GM12878 (cell line): Measurements from ENCODE around the gene HCN1. TPM values are rescaled to one million over a fixed set of nuclear protein-coding genes. Genes with fewer than 3 reads are reported as not detected.

Source experiments
- ATAC-seq: fragments of 200-7000 bp; cut with Tn5 transposase; 3 replicates; pipeline ENCODE4 v1.9.1; 2020; ENCODE audit warnings: mild to moderate bottlenecking, moderate library complexity
- BruUV-seq: library from RNA; stranded (reverse); fragments of 400-500 nt; replicated peaks from 2 replicates; lab custom pipeline; 2021; lab: Mats Ljungman, UMichigan
- CTCF ChIA-PET: fragments of 300-600 bp; sonication (Branson Sonifier 250); formaldehyde crosslinking; extraction: SDS; loops from one replicate; lab custom pipeline; 2021; ENCODE audit warnings: inconsistent platforms; lab: Yijun Ruan, JAX
- POLR2A ChIA-PET: fragments of 350-600 bp; formaldehyde crosslinking; extraction: SDS; loops from one replicate; lab custom pipeline; 2021; ENCODE audit warnings: inconsistent platforms; lab: Charles Lee
- RAD21 ChIA-PET: fragments of 300-600 bp; sonication (Branson Sonifier 250); formaldehyde crosslinking; loops from one replicate; lab custom pipeline; 2023; ENCODE audit warnings: antibody characterized with exemption; ENCODE audit not compliant: unreplicated experiment; lab: Charles Lee
- SMC1A ChIA-PET: fragments of 300-600 bp; sonication (Branson Sonifier 250); formaldehyde crosslinking; loops from one replicate; lab custom pipeline; 2023; ENCODE audit not compliant: unreplicated experiment, uncharacterized antibody; lab: Charles Lee
- DNase-seq: peaks from one replicate; pipeline ENCODE4 v3.0.0-alpha.2; 2011; ENCODE audit warnings: low read depth, low spot score
- FAIRE-seq: peaks from 3 replicates; lab custom pipeline; 2011; peaks lifted over from hg19 to GRCh38; lab: Jason Lieb, UNC
- H2AFZ ChIP-seq: 2 replicates; pipeline ENCODE4 v1.6.0; 2011; ENCODE audit warnings: low read depth, low read length, control low read depth; ENCODE audit not compliant: control insufficient read depth
- H3K27ac ChIP-seq: 2 replicates; pipeline ENCODE4 v1.5.1; 2011; ENCODE audit warnings: control low read depth; ENCODE audit not compliant: control insufficient read depth, insufficient read depth
- H3K27me3 ChIP-seq, 2 experiments: replicated peaks in 1 of 2; 2 replicates each; pipeline versions ENCODE4 v1.6.0 to v1.6.1; 2011; ENCODE audit warnings: low read length in 1 of 2; ENCODE audit not compliant: control insufficient read depth in 2 of 2, insufficient read depth in 2 of 2
- H3K36me3 ChIP-seq, 2 experiments: 2 replicates each; pipeline ENCODE4 v1.5.1; 2011; ENCODE audit warnings: low read length in 1 of 2; ENCODE audit not compliant: control insufficient read depth in 2 of 2, insufficient read depth in 2 of 2
- H3K4me1 ChIP-seq: 2 replicates; pipeline ENCODE4 v1.6.1; 2011; ENCODE audit warnings: mild to moderate bottlenecking, low read length, moderate library complexity, mixed read lengths; ENCODE audit not compliant: control insufficient read depth, insufficient read depth
- H3K4me2 ChIP-seq: 2 replicates; pipeline ENCODE4 v1.6.0; 2011; ENCODE audit warnings: control low read depth; ENCODE audit not compliant: control insufficient read depth, insufficient read depth
- H3K4me3 ChIP-seq: fragments of 200-600 bp; sonication (generic); 2 replicates; pipeline ENCODE4 v1.5.1; 2016
- H3K79me2 ChIP-seq: 2 replicates; pipeline ENCODE4 v1.6.0; 2011; ENCODE audit warnings: low read length; ENCODE audit not compliant: control insufficient read depth, insufficient read depth
- H3K9ac ChIP-seq: 2 replicates; pipeline ENCODE4 v1.8.0; 2011; ENCODE audit warnings: low read length, control low read depth, mixed read lengths; ENCODE audit not compliant: control insufficient read depth, insufficient read depth
- H3K9me3 ChIP-seq: replicated peaks from 3 replicates; pipeline ENCODE4 v1.5.1; 2011; ENCODE audit warnings: mild to moderate bottlenecking, low read length; ENCODE audit not compliant: control insufficient read depth, insufficient read depth
- H4K20me1 ChIP-seq: 2 replicates; pipeline ENCODE4 v1.6.0; 2011; ENCODE audit not compliant: control insufficient read depth, insufficient read depth
- ASH2L ChIP-seq: fragments of 300-600, 200-600 bp; sonication (generic); IDR thresholded peaks from 2 replicates; pipeline ENCODE4 v1.6.1; 2017; ENCODE audit warnings: low read depth, mild to moderate bottlenecking, borderline replicate concordance
- MYC ChIP-seq: IDR thresholded peaks from 2 replicates; pipeline ENCODE4 v1.6.1; 2011; ENCODE audit warnings: mild to moderate bottlenecking, low read length, moderate library complexity, inconsistent platforms; ENCODE audit not compliant: insufficient read depth, insufficient replicate concordance, insufficient read length, severe bottlenecking
- RB1 ChIP-seq: fragments of 450-650 bp; formaldehyde crosslinking; IDR thresholded peaks from 2 replicates; pipeline ENCODE4 v1.6.1; 2017; ENCODE audit warnings: mild to moderate bottlenecking, borderline replicate concordance
- SREBF1 ChIP-seq: IDR thresholded peaks from 2 replicates; pipeline ENCODE4 v1.6.1; 2012; ENCODE audit warnings: mild to moderate bottlenecking, low read length
- TARDBP ChIP-seq: IDR thresholded peaks from 2 replicates; pipeline ENCODE4 v1.6.1; 2016; ENCODE audit warnings: borderline replicate concordance
- ZNF274 ChIP-seq: IDR thresholded peaks from one replicate; pipeline ENCODE4 v1.8.0; 2011; ENCODE audit not compliant: insufficient read length, insufficient read depth
- ZNF592 ChIP-seq: fragments of 450-650 bp; IDR thresholded peaks from 2 replicates; pipeline ENCODE4 v1.6.1; 2017; ENCODE audit warnings: mild to moderate bottlenecking, moderate library complexity
- WGBS: methylation state at CpG from one replicate; pipeline ENCODE4 v1.1.6; 2016; ENCODE audit warnings: low lambda C conversion rate; ENCODE audit not compliant: insufficient replicate concordance, insufficient coverage; ENCODE audit errors: missing lambda C conversion rate; 5-methylcytosine and 5-hydroxymethylcytosine counted together
- in situ Hi-C: fragments of 300-500 bp; cut with MboI; formaldehyde crosslinking; loops from 9 replicates; pipeline ENCODE4 v1.14.3; 2018; ENCODE audit warnings: mixed read lengths
- intact Hi-C: fragments of 100-400 bp; cut with micrococcal nuclease; formaldehyde crosslinking; loops from one replicate; pipeline ENCODE4 v1.14.2; 2022; ENCODE audit not compliant: unreplicated experiment
- polyA plus RNA-seq, 11 experiments: library from polyadenylated mRNA; depleted of rRNA in 4 of 11; unstranded in 6 of 11; stranded (reverse) in 5 of 11; fragments of >200 nt; fragmentation: Nextera tagmentation in 4 of 11; fragmentation: Illumina TruSeq in 1 of 11; extraction: Ambion mirVana in 4 of 11; extraction: Trizol in 1 of 11; gene quantifications; 1 replicate in 1 of 11; 2 replicates in 10 of 11; pipeline versions ENCODE4 v1.2.1 to v1.2.3, GENCODE V29; 2011 to 2016; ENCODE audit warnings: inconsistent platforms in 2 of 11, missing spikeins in 2 of 11, low read depth in 1 of 11
- total RNA-seq, 4 experiments: library from RNA; depleted of rRNA in 3 of 4; stranded (reverse); fragments of >200 nt in 3 of 4; fragmentation: Illumina TruSeq in 1 of 4; extraction: Trizol in 1 of 4; gene quantifications; 2 replicates each; pipeline versions ENCODE4 v1.2.1 to v1.2.3, GENCODE V29; 2013 to 2021
- TF ChIP-seq, protein P1 (sequence below), 3 experiments: IDR thresholded peaks in 2 of 3; conservative IDR thresholded peaks in 1 of 3; 2 replicates each; pipeline ENCODE4 v1.5.1; 2011; ENCODE audit warnings: low read depth in 3 of 3, low read length in 3 of 3, mild to moderate bottlenecking in 3 of 3, control low read depth in 2 of 3, moderate library complexity in 2 of 3, inconsistent platforms in 1 of 3, mixed read lengths in 1 of 3; ENCODE audit not compliant: control insufficient read depth in 2 of 3, insufficient read depth in 1 of 3; ENCODE audit errors: extremely low read depth in 1 of 3

HCN1 gene
- total and polyA plus RNA-seq, 10 of the 15 experiments (the other 5 are each of a cell fraction or from before 2014, with no cell fraction given), result not detected

GRCh38 chr5:45697201-45697600 lies 1.0 kb upstream of the HCN1 start:
- intact Hi-C loops (no loop called here), in situ Hi-C loops (no loop called here)
- Histone ChIP-seq H3K36me3 (no peaks in the 10 kb centered on the region), H3K4me3 (no peak overlapping the region), H3K79me2 (no peaks in the 10 kb centered on the region), H3K9me3 (no peaks in the 10 kb centered on the region; the same call in 2 of the 3 replicates), H3K4me2 (no peak overlapping the region), H4K20me1 (no peaks in the 10 kb centered on the region), H2AFZ (no peak overlapping the region), H3K9ac (no peak overlapping the region), H3K27me3 (no peaks in the 10 kb centered on the region), H3K27ac (no peak overlapping the region), H3K4me1 (no peaks in the 10 kb centered on the region)
- FAIRE-seq (no peak), ATAC-seq (no peak), DNase-seq (no peak)
- ChIA-PET SMC1A (no interaction called here), CTCF (interaction anchor here (1.1 to 1.5 kb wide), 2 partner anchors 658 to 835 kb away, joined by 3 read pairs; no protein-coding TSS in a partner anchor), POLR2A (no interaction called here), RAD21 (no interaction called here)
- BruUV-seq, result no TSS peak
- no peak for TF ChIP-seq ASH2L
- no peak for TF ChIP-seq MYC
- TF ChIP-seq SREBF1, result no peak
- 55% methylated on average over 5 of the region's 6 CpGs for WGBS

GRCh38 chr5:45695804-45696156 lies 400 bp downstream of the HCN1 start:
- in situ Hi-C loops, result no loop called here
- no TSS peak for BruUV-seq
- no peaks in the 10 kb centered on the region for H3K79me2 ChIP-seq
- no peaks in the 10 kb centered on the region for H3K4me1 ChIP-seq
- WGBS, result 96% methylated on average over 9 of the region's 59 CpGs
- no peak for FAIRE-seq
- no peaks in the 10 kb centered on the region for H4K20me1 ChIP-seq
- H3K9ac ChIP-seq, result no peak overlapping the region
- no peaks in the 10 kb centered on the region; the same call in 2 of the 3 replicates for H3K9me3 ChIP-seq
- no peak overlapping the region for H3K4me3 ChIP-seq
- SMC1A ChIA-PET, result no interaction called here
- DNase-seq, result no peak
- H2AFZ ChIP-seq, result no peak overlapping the region
- no peak overlapping the region for H3K27ac ChIP-seq
- H3K4me2 ChIP-seq, result no peak overlapping the region
- CTCF ChIA-PET, result interaction anchor here (1.5 kb wide), 1 partner anchor 833 kb away, joined by 3 read pairs; no protein-coding TSS in a partner anchor
- RAD21 ChIA-PET, result no interaction called here
- POLR2A ChIA-PET, result no interaction called here
- ATAC-seq, result no peak
- no peaks in the 10 kb centered on the region for H3K36me3 ChIP-seq
- intact Hi-C loops, result no loop called here
- H3K27me3 ChIP-seq, result no peaks in the 10 kb centered on the region
- TF ChIP-seq RB1, result no peak
- TF ChIP-seq TARDBP, result no peak
- TF ChIP-seq ZNF274, result no peak
- no peak for TF ChIP-seq ZNF592
- TF ChIP-seq, protein P1, sequence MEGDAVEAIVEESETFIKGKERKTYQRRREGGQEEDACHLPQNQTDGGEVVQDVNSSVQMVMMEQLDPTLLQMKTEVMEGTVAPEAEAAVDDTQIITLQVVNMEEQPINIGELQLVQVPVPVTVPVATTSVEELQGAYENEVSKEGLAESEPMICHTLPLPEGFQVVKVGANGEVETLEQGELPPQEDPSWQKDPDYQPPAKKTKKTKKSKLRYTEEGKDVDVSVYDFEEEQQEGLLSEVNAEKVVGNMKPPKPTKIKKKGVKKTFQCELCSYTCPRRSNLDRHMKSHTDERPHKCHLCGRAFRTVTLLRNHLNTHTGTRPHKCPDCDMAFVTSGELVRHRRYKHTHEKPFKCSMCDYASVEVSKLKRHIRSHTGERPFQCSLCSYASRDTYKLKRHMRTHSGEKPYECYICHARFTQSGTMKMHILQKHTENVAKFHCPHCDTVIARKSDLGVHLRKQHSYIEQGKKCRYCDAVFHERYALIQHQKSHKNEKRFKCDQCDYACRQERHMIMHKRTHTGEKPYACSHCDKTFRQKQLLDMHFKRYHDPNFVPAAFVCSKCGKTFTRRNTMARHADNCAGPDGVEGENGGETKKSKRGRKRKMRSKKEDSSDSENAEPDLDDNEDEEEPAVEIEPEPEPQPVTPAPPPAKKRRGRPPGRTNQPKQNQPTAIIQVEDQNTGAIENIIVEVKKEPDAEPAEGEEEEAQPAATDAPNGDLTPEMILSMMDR (IDR thresholded peaks at IDR 0.05 in 2 of 3, conservative IDR thresholded peaks at IDR 0.05 in 1 of 3; ENCODE audit: control insufficient read depth in 2 of 3, extremely low read depth in 1 of 3, insufficient read depth in 1 of 3, low read depth in 3 of 3, low read length in 3 of 3), result no peak
